Tibial artery (tissue), 4 donors: Measurements from ENCODE around the gene CCDC178.
"Not testable (repeated sequence)": the region's sequence is repeated elsewhere in the genome, so short reads cannot be mapped to it uniquely, and the experiment has no call there.

ENCODE experiments used
- DNase-seq, 2 donors: peaks; one replicate each; pipeline ENCODE4 v3.0.0-alpha.2; 2019
- H3K27ac ChIP-seq, 2 donors: fragments of 200-600 bp; sonication (generic) in 1 of 2; 1 replicate in 1 of 2; 2 replicates in 1 of 2; pipeline ENCODE4 v1.5.1; 2018 to 2019; ENCODE audit warnings: mild to moderate bottlenecking in 1 of 2
- H3K27me3 ChIP-seq, 2 donors: fragments of 200-600 bp; sonication (generic) in 1 of 2; one replicate each; pipeline versions ENCODE4 v1.5.1 to v1.6.0; 2016 to 2019
- H3K36me3 ChIP-seq, 3 donors: fragments of 200-600 bp; sonication (generic) in 2 of 3; one replicate each; pipeline ENCODE4 v1.5.1; 2016 to 2019; ENCODE audit warnings: mild to moderate bottlenecking in 2 of 3
- H3K4me1 ChIP-seq, 4 donors: fragments of 200-600 bp; sonication (generic) in 2 of 4; 1 replicate in 3 of 4; 2 replicates in 1 of 4; pipeline ENCODE4 v1.5.1; 2016 to 2019
- H3K4me3 ChIP-seq, 2 donors: fragments of 200-600 bp; sonication (generic) in 1 of 2; 1 replicate in 1 of 2; 2 replicates in 1 of 2; pipeline ENCODE4 v1.5.1; 2018 to 2019; ENCODE audit warnings: mild to moderate bottlenecking in 2 of 2
- H3K9me3 ChIP-seq, 3 donors: fragments of 200-600 bp; sonication (generic) in 1 of 3; one replicate each; pipeline ENCODE4 v1.5.1; 2016 to 2019
- intact Hi-C: fragments of 100-400 bp; cut with DNase I; formaldehyde crosslinking; loops from one replicate; pipeline ENCODE4 v1.15.0; 2023; ENCODE audit warnings: low total_unique reads
- TF ChIP-seq, protein P1 (sequence below), 2 experiments: fragments of 200-600 bp in 1 of 2; fragments of 450-650 bp in 1 of 2; IDR thresholded peaks; one replicate each; pipeline ENCODE4 v1.5.1; 2017 to 2019; ENCODE audit warnings: antibody characterized with exemption in 2 of 2, mild to moderate bottlenecking in 1 of 2, moderate library complexity in 1 of 2

Gene CCDC178

DNA sequence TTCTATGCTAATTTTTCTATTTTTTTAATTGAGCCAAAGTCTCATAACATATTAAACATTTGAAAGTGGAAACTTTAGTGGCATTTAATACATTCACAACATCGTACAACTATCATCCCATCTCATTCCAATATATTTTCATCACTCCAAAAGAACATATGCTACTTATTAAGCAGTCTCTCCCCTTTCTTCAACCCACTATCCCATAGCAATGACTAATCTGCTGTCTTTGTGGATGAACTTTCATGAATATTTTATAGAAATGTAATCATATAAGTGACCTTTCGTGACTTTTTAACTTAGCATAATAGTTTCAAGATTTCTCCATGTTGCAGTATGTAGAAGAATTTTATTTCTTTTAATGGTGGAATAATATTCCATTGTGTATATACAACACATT is 90.3 kb downstream of the CCDC178 start:
- DNase-seq, result no peak
- Histone ChIP-seq H3K27me3 (no peaks in the 10 kb centered on the region), H3K4me3 (no peak overlapping the region), H3K9me3 (no peaks in the 10 kb centered on the region), H3K36me3 (no peaks in the 10 kb centered on the region), H3K4me1 (no peaks in the 10 kb centered on the region), H3K27ac (no peak overlapping the region)
- intact Hi-C loops, result no loop called here
- TF ChIP-seq, protein P1, sequence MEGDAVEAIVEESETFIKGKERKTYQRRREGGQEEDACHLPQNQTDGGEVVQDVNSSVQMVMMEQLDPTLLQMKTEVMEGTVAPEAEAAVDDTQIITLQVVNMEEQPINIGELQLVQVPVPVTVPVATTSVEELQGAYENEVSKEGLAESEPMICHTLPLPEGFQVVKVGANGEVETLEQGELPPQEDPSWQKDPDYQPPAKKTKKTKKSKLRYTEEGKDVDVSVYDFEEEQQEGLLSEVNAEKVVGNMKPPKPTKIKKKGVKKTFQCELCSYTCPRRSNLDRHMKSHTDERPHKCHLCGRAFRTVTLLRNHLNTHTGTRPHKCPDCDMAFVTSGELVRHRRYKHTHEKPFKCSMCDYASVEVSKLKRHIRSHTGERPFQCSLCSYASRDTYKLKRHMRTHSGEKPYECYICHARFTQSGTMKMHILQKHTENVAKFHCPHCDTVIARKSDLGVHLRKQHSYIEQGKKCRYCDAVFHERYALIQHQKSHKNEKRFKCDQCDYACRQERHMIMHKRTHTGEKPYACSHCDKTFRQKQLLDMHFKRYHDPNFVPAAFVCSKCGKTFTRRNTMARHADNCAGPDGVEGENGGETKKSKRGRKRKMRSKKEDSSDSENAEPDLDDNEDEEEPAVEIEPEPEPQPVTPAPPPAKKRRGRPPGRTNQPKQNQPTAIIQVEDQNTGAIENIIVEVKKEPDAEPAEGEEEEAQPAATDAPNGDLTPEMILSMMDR (IDR thresholded peaks at IDR 0.05), result no peak

DNA sequence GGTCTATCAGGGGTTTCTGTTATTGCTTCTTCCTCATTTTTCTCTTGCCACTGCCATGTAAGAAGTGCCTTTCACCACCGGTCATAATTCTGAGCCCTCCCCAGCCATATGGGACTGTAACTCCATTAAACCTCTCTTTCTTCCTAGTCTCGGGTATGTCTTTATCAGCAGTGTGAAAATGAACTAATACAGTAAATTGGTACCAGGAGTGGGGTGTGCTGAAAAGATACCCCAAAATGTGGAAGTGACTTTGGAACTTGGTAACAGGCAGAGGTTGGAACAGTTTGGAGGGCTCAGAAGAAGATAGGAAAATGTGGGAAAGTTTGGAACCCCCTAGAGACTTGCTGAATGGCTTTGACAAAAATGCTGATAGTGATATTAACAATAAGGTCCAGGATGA is 100.8 kb downstream of the CCDC178 start:
- intact Hi-C loops, H3K36me3 ChIP-seq, H3K27ac ChIP-seq, DNase-seq, H3K27me3 ChIP-seq, H3K4me1 ChIP-seq, H3K4me3 ChIP-seq: not testable (repeated sequence)
- H3K9me3 ChIP-seq, result peaks cover 0 to 11% (median 4%) of the 10 kb centered on the region in 3 donors

DNA sequence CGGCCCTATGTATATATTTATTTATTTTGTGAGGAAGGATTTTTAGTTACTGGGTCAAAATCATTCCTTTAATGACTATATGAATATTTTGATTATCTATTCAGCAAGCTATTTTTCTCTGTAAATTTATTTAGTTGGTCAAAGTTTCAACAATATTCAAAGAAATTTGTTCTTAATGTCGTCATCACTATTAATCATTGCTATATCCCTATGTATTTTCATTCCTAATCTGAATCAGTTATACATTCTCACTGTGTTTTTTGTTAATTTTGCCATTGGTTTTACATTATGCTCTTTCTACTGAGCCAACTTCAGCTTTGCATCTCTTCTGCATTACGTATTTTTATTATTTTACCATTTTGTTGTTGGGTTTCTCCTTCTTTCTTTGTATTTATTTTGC is 105.7 kb downstream of the CCDC178 start:
- H3K36me3 ChIP-seq, result no peaks in the 10 kb centered on the region
- no peaks in the 10 kb centered on the region for H3K27me3 ChIP-seq
- intact Hi-C loops, result no loop called here
- DNase-seq, result no peak
- H3K27ac ChIP-seq, result no peak overlapping the region
- TF ChIP-seq, protein P1 (IDR thresholded peaks at IDR 0.05), result no peak
- peaks cover 0 to 4% (median 0%) of the 10 kb centered on the region in 3 donors for H3K9me3 ChIP-seq
- H3K4me1 ChIP-seq, result no peaks in the 10 kb centered on the region
- no peak overlapping the region for H3K4me3 ChIP-seq

DNA sequence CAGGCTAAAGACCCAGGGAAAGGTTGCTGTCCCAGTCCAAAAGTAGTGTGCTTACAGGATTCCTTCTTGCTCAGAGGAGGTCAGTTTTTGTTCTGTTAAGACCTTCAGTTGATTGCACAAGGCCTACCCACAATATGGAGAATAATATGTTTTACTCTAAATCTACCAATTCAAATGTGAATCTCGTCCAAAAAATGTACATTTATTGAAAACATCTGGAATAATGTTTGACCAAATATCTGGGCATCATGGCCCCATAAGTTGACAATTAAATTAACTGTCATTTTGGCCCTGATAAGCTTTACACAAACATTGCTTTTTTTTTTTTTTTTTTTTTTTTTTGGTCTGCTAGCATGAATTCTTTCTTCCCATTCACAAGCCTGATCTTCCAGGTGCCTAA is 109.8 kb downstream of the CCDC178 start:
- Histone ChIP-seq H3K4me3 (no peak overlapping the region), H3K9me3 (no peaks in the 10 kb centered on the region), H3K36me3 (no peaks in the 10 kb centered on the region), H3K27ac (no peak overlapping the region), H3K4me1 (no peaks in the 10 kb centered on the region), H3K27me3 (no peaks in the 10 kb centered on the region)
- DNase-seq, result no peak
- intact Hi-C loops, result no loop called here
- TF ChIP-seq, protein P1 (IDR thresholded peaks at IDR 0.05), result no peak

DNA sequence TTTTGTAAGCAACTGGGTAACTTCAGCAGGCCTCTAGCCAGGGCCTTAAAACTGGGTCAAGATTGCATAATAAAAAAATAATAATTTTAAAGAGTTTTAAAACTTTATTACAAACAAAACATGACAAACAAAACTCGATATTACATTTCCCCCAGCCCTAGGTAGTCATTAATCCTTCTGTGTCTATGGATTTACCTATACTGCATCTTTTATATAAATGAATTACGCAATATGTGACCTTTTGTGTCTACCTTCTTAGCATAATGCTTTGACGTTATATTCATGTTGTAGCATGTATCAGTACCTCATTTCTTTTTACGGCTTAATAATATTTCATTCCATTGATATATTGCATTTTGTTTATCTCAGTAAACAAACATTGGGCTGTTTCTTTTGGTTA is 113.5 kb downstream of the CCDC178 start:
- H3K4me1 ChIP-seq, result no peaks in the 10 kb centered on the region
- no peaks in the 10 kb centered on the region for H3K9me3 ChIP-seq
- intact Hi-C loops, result no loop called here
- no peak for DNase-seq
- H3K27me3 ChIP-seq, result no peaks in the 10 kb centered on the region
- H3K27ac ChIP-seq, result no peak overlapping the region
- H3K36me3 ChIP-seq, result no peaks in the 10 kb centered on the region
- H3K4me3 ChIP-seq, result no peak overlapping the region
- TF ChIP-seq, protein P1 (IDR thresholded peaks at IDR 0.05), result no peak

DNA sequence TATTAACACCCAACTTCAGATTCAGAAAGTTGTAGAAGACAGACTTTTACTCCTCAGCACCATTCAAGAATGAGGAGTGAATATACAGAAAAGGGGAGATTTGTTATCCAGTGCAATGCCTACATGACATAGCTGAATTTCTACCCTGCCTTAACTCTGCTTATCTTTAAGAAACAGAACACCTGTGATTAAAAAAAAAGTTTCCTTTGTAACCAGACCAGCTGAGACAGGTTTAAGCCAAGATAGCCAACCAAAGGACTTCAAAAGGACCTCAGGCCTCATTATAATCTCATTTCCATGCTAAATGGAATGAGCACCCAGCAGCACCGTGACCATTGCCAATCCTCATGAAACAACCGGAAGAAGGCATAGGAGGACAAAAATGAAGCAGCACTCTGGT is 122.9 kb downstream of the CCDC178 start:
- H3K27me3 ChIP-seq, result no peaks in the 10 kb centered on the region
- intact Hi-C loops, result no loop called here
- no peaks in the 10 kb centered on the region for H3K36me3 ChIP-seq
- H3K27ac ChIP-seq, result no peak overlapping the region
- H3K4me3 ChIP-seq, result no peak overlapping the region
- TF ChIP-seq, protein P1 (IDR thresholded peaks at IDR 0.05), result no peak
- no peaks in the 10 kb centered on the region for H3K4me1 ChIP-seq
- no peaks in the 10 kb centered on the region for H3K9me3 ChIP-seq
- DNase-seq, result no peak
